ENCODE results near the gene RAB39A.

The RAB39A gene

GRCh38 chr11:107962181-107962580, 33.9 kb downstream of the RAB39A start:
- Histone ChIP-seq H3K36me3 (ENCODE audit: insufficient read depth, low read length) (no peaks in the 10 kb centered on the region), H3K4me3 (ENCODE audit: low read depth, low read length) (no peak overlapping the region), H2AFZ (ENCODE audit: low read length, unreplicated experiment) (no peak overlapping the region), H3K27ac (ENCODE audit: low read depth, low read length) (no peak overlapping the region), H3K4me1 (ENCODE audit: control insufficient read depth, insufficient read depth, low read length, unreplicated experiment) (no peaks in the 10 kb centered on the region), H3K27me3 (ENCODE audit: insufficient read depth, low read length) (peaks cover 66% of the 10 kb centered on the region), H3K79me2 (ENCODE audit: control insufficient read depth, insufficient read depth, low read length, unreplicated experiment) (no peaks in the 10 kb centered on the region)

- H3K36me3 ChIP-seq (ENCODE audit: insufficient read depth, low read length) = no peaks in the 10 kb centered on the region
- peaks cover 69% of the 10 kb centered on the region for H3K27me3 ChIP-seq (ENCODE audit: insufficient read depth, low read length)
- no peak overlapping the region for H3K27ac ChIP-seq (ENCODE audit: low read depth, low read length)
- no peak overlapping the region for H2AFZ ChIP-seq (ENCODE audit: low read length, unreplicated experiment)
- H3K4me1 ChIP-seq (ENCODE audit: control insufficient read depth, insufficient read depth, low read length, unreplicated experiment) = no peaks in the 10 kb centered on the region
- H3K79me2 ChIP-seq (ENCODE audit: control insufficient read depth, insufficient read depth, low read length, unreplicated experiment) = no peaks in the 10 kb centered on the region
- no peak overlapping the region for H3K4me3 ChIP-seq (ENCODE audit: low read depth, low read length)
These were observed 34.8 kb downstream of the RAB39A start for GRCh38 chr11:107963091-107963490.

- Histone ChIP-seq H3K27ac (ENCODE audit: low read depth, low read length) (no peak overlapping the region), H2AFZ (ENCODE audit: low read length, unreplicated experiment) (no peak overlapping the region), H3K4me3 (ENCODE audit: low read depth, low read length) (no peak overlapping the region), H3K4me1 (ENCODE audit: control insufficient read depth, insufficient read depth, low read length, unreplicated experiment) (no peaks in the 10 kb centered on the region), H3K79me2 (ENCODE audit: control insufficient read depth, insufficient read depth, low read length, unreplicated experiment) (no peaks in the 10 kb centered on the region), H3K27me3 (ENCODE audit: insufficient read depth, low read length) (peaks cover 36% of the 10 kb centered on the region), H3K36me3 (ENCODE audit: insufficient read depth, low read length) (no peaks in the 10 kb centered on the region)
These were observed 41.0 kb downstream of the RAB39A start for GRCh38 chr11:107969219-107969618.

DNA sequence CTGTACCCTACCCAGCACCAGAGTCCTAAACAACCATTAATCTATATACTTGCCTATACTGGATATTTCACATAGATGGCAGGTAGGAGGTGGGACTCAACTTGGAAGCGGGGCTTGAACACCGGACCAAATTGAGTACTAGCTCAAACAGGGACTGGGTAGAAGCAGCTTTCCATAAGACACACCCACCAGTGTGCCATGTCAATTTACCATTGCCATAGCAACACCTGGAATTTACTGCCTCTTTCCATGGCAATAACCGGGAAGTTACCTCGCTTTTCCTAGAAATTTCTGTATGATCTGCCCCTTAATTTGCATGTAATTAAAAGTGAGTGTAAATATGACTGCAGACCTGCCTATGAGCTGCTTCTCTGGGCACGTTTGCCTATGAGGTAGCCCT, 41.8 kb downstream of the RAB39A start:
- H3K79me2 ChIP-seq (ENCODE audit: control insufficient read depth, insufficient read depth, low read length, unreplicated experiment) = no peaks in the 10 kb centered on the region
- peaks cover 29% of the 10 kb centered on the region for H3K27me3 ChIP-seq (ENCODE audit: insufficient read depth, low read length)
- H3K36me3 ChIP-seq (ENCODE audit: insufficient read depth, low read length) = no peaks in the 10 kb centered on the region
- no peak overlapping the region for H3K4me3 ChIP-seq (ENCODE audit: low read depth, low read length)
- H3K27ac ChIP-seq (ENCODE audit: low read depth, low read length) = no peak overlapping the region
- no peak overlapping the region for H2AFZ ChIP-seq (ENCODE audit: low read length, unreplicated experiment)
- no peaks in the 10 kb centered on the region for H3K4me1 ChIP-seq (ENCODE audit: control insufficient read depth, insufficient read depth, low read length, unreplicated experiment)

GRCh38 chr11:107973641-107974040, 45.4 kb downstream of the RAB39A start:
- H2AFZ ChIP-seq (ENCODE audit: low read length, unreplicated experiment) = no peak overlapping the region
- no peak overlapping the region for H3K4me3 ChIP-seq (ENCODE audit: low read depth, low read length)
- H3K27ac ChIP-seq (ENCODE audit: low read depth, low read length) = no peak overlapping the region
- H3K79me2 ChIP-seq (ENCODE audit: control insufficient read depth, insufficient read depth, low read length, unreplicated experiment) = no peaks in the 10 kb centered on the region
- H3K27me3 ChIP-seq (ENCODE audit: insufficient read depth, low read length) = peaks cover 44% of the 10 kb centered on the region
- no peaks in the 10 kb centered on the region for H3K36me3 ChIP-seq (ENCODE audit: insufficient read depth, low read length)
- H3K4me1 ChIP-seq (ENCODE audit: control insufficient read depth, insufficient read depth, low read length, unreplicated experiment) = no peaks in the 10 kb centered on the region

DNA sequence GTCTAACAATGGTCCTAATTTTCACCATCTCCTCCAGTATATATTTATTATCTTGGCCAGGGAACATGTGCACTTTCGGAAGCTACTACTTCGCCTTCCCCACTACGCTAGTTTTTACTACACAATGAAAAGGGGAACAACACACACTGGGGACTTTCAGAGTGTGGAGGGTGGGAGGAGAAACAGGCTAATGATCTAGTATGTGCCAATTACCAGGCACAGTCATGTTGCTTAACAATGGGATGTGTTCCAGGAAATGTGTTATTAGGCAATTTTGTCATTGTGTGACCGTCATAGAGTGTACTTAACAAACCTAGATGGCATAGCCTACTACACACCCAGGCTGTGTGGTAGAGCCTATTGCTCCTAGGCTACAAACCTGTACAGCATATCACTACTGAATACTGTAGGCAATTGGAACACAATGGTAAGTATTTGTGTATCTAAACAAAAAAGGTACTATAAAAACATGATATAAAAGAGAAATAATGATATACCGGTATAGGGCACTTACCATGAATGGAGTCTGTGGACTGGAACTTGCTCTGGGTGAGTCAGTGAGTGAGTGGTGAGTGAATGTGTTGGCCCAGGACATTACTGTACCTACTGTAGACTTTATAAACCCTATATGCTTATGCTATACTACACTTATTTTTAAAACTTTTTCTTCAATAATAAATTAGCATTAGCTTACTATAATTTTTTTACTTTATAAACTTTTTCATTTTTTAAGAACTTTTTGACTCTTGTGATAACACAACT, 60.3 kb downstream of the RAB39A start:
- no peak overlapping the region for H3K4me3 ChIP-seq (ENCODE audit: low read depth, low read length)
- no peak overlapping the region for H3K27ac ChIP-seq (ENCODE audit: low read depth, low read length)
- H3K4me1 ChIP-seq (ENCODE audit: control insufficient read depth, insufficient read depth, low read length, unreplicated experiment) = peaks cover 3% of the 10 kb centered on the region
- no peaks in the 10 kb centered on the region for H3K36me3 ChIP-seq (ENCODE audit: insufficient read depth, low read length)
- H2AFZ ChIP-seq (ENCODE audit: low read length, unreplicated experiment) = no peak overlapping the region
- no peaks in the 10 kb centered on the region for H3K79me2 ChIP-seq (ENCODE audit: control insufficient read depth, insufficient read depth, low read length, unreplicated experiment)
- peaks cover 3% of the 10 kb centered on the region; the same call in 1 of the 2 replicates for H3K27me3 ChIP-seq (ENCODE audit: insufficient read depth, low read length)

DNA sequence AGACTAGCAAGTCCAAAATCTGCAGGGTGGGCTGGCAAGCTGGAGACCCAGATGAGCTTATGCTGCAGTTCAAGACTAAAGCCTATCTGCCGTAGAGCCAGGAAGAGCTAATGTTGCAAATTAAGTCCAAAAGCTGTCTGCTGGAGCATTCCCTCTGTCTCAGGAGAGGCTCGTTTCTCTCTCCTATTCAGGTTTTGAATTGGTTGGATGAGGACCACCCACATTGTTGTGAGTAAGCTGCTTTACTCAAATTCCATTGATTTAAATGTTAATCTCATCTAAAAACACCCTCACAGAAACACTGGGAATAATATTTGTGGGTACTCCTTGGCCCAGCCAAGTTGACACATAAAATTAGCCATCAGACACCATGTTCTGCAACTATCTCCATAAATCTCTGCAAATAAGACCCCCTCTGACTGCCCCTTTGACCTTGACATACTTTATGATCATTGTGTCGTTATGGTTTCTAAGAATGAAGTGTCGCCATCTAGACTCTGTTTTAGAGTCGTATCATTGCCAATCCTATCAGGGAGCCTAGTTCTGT, 63.7 kb downstream of the RAB39A start:
- Histone ChIP-seq H3K4me3 (ENCODE audit: low read depth, low read length) (no peak overlapping the region), H3K36me3 (ENCODE audit: insufficient read depth, low read length) (no peaks in the 10 kb centered on the region), H2AFZ (ENCODE audit: low read length, unreplicated experiment) (no peak overlapping the region), H3K4me1 (ENCODE audit: control insufficient read depth, insufficient read depth, low read length, unreplicated experiment) (peaks cover 3% of the 10 kb centered on the region), H3K27me3 (ENCODE audit: insufficient read depth, low read length) (peaks cover 27% of the 10 kb centered on the region; the same call in 1 of the 2 replicates), H3K27ac (ENCODE audit: low read depth, low read length) (no peak overlapping the region), H3K79me2 (ENCODE audit: control insufficient read depth, insufficient read depth, low read length, unreplicated experiment) (no peaks in the 10 kb centered on the region)

DNA sequence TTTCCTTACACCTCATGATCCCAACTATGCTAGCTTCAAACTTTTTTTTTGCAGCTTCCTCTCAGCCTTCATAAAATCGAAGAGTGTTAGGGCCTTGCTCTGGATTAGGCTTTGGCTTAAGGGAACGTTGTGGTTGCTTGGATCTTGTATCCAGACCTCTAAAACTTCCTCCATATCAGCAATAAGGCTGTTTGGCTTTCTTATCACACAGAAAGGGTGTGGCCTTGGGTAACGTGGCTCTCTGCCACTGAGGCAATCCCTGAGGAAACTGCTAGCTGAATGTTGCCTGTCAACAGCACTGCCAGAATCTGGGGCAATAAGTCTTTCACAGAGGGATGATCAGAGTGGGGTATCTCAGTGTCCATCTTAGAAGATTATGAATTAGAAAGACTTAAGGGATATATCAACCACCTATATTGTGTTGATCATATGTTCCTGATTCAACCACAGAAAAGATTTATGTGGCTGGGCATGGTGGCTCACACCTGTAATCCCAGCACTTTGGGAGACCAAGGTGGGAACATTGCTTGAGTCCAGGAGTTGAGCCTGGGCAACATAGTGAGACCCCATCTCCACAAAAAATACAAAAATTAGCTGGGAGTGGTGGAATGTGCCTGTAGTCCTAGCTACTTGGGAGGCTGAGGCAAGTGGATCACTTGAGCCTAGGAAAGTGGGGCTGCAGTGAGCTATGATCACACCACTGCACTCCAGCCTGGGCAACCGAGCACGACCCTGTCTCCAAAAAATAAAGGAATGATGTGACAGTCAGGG, 67.9 kb downstream of the RAB39A start:
- Histone ChIP-seq H3K4me1 (ENCODE audit: control insufficient read depth, insufficient read depth, low read length, unreplicated experiment) (no peaks in the 10 kb centered on the region), H3K27me3 (ENCODE audit: insufficient read depth, low read length) (peaks cover 28% of the 10 kb centered on the region; the same call in 1 of the 2 replicates), H3K79me2 (ENCODE audit: control insufficient read depth, insufficient read depth, low read length, unreplicated experiment) (no peaks in the 10 kb centered on the region), H2AFZ (ENCODE audit: low read length, unreplicated experiment) (no peak overlapping the region), H3K27ac (ENCODE audit: low read depth, low read length) (no peak overlapping the region), H3K4me3 (ENCODE audit: low read depth, low read length) (no peak overlapping the region), H3K36me3 (ENCODE audit: insufficient read depth, low read length) (no peaks in the 10 kb centered on the region)

- H3K79me2 ChIP-seq (ENCODE audit: control insufficient read depth, insufficient read depth, low read length, unreplicated experiment) = no peaks in the 10 kb centered on the region
- no peaks in the 10 kb centered on the region for H3K36me3 ChIP-seq (ENCODE audit: insufficient read depth, low read length)
- no peak overlapping the region for H3K27ac ChIP-seq (ENCODE audit: low read depth, low read length)
- no peak overlapping the region for H3K4me3 ChIP-seq (ENCODE audit: low read depth, low read length)
- H2AFZ ChIP-seq (ENCODE audit: low read length, unreplicated experiment) = no peak overlapping the region
- H3K27me3 ChIP-seq (ENCODE audit: insufficient read depth, low read length) = peaks cover 28% of the 10 kb centered on the region; the same call in 1 of the 2 replicates
- H3K4me1 ChIP-seq (ENCODE audit: control insufficient read depth, insufficient read depth, low read length, unreplicated experiment) = no peaks in the 10 kb centered on the region
These were observed 70.5 kb downstream of the RAB39A start for GRCh38 chr11:107998761-107999160.

DNA sequence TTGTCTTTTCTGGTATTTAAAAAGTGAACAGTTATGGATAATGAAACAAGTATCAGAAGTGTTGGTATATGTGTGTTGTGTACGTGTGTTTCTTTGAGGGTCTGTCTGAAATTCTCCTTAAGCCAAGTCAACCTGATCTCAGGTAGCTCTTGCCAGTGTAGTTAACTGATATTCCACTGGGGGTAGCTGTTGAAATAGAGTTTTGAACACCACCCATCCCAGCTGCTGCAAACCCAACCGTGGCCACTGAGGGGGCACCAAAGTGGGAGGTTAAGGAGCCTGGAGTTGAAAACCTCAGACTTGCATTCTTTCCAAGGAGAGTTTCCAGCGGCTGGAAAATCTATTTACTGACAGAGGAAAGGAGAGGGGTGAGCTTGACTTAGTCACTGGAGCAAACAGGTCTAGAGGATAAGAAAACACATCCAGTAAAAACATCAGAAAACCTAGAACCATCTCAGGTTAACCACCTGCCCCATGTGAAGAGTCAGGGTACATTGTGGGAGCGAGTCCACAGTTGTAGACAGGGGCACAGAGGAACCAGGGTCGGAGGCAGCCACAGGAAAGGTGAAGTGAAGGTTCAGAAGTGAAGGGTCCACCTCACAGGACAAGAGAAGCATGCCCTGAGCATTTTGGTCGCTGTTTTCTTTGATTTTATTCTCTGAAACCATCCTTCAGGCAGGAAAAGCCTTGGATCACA, 71.7 kb downstream of the RAB39A start:
- no peak overlapping the region for H2AFZ ChIP-seq (ENCODE audit: low read length, unreplicated experiment)
- H3K36me3 ChIP-seq (ENCODE audit: insufficient read depth, low read length) = no peaks in the 10 kb centered on the region
- no peak overlapping the region for H3K27ac ChIP-seq (ENCODE audit: low read depth, low read length)
- H3K79me2 ChIP-seq (ENCODE audit: control insufficient read depth, insufficient read depth, low read length, unreplicated experiment) = no peaks in the 10 kb centered on the region
- no peaks in the 10 kb centered on the region for H3K4me1 ChIP-seq (ENCODE audit: control insufficient read depth, insufficient read depth, low read length, unreplicated experiment)
- H3K27me3 ChIP-seq (ENCODE audit: insufficient read depth, low read length) = peaks cover 21% of the 10 kb centered on the region; the same call in 1 of the 2 replicates
- H3K4me3 ChIP-seq (ENCODE audit: low read depth, low read length) = no peak overlapping the region
